Fibroblast of pulmonary artery (primary cell): ENCODE data around the gene CACNA2D1.

Experiments used
- DNase-seq: peaks from one replicate; pipeline ENCODE4 v3.0.0-alpha.2; 2010; ENCODE audit warnings: low read depth
- H3K4me3 ChIP-seq: replicated peaks from 2 replicates; pipeline ENCODE4 v1.5.1; 2011; ENCODE audit warnings: low read depth, mild to moderate bottlenecking, control low read depth, low read length, moderate library complexity
- CTCF ChIP-seq: IDR thresholded peaks from 2 replicates; pipeline ENCODE4 v1.5.1; 2011; ENCODE audit warnings: mild to moderate bottlenecking, control low read depth, low read length, inconsistent platforms; ENCODE audit errors: missing control alignments

CACNA2D1 gene

GRCh38 chr7:82164410-82164809 lies 279.2 kb downstream of the CACNA2D1 start:
- H3K4me3 ChIP-seq: no peak overlapping the region
- no peak for DNase-seq
- no peak for TF ChIP-seq CTCF

GRCh38 chr7:82163586-82163985 lies 280.0 kb downstream of the CACNA2D1 start:
- no peak overlapping the region for H3K4me3 ChIP-seq
- no peak for DNase-seq
- no peak for TF ChIP-seq CTCF

- TF ChIP-seq CTCF: no peak
- no peak for DNase-seq
- H3K4me3 ChIP-seq: no peak overlapping the region
These were observed 281.3 kb downstream of the CACNA2D1 start for GRCh38 chr7:82162289-82162688.

- H3K4me3 ChIP-seq: no peak overlapping the region
- DNase-seq: no peak
- no peak for TF ChIP-seq CTCF
These were observed 285.2 kb downstream of the CACNA2D1 start for GRCh38 chr7:82158327-82158726.

- no peak for DNase-seq
- no peak overlapping the region for H3K4me3 ChIP-seq
- no peak for TF ChIP-seq CTCF
These were observed 286.7 kb downstream of the CACNA2D1 start for GRCh38 chr7:82156893-82157292.

GRCh38 chr7:82156168-82156567 lies 287.4 kb downstream of the CACNA2D1 start:
- H3K4me3 ChIP-seq: no peak overlapping the region
- no peak for TF ChIP-seq CTCF
- no peak for DNase-seq

GRCh38 chr7:82154728-82155127 lies 288.8 kb downstream of the CACNA2D1 start:
- H3K4me3 ChIP-seq: no peak overlapping the region
- DNase-seq: no peak
- TF ChIP-seq CTCF: no peak
